ENCODE results near the gene GLRX2.

DNA sequence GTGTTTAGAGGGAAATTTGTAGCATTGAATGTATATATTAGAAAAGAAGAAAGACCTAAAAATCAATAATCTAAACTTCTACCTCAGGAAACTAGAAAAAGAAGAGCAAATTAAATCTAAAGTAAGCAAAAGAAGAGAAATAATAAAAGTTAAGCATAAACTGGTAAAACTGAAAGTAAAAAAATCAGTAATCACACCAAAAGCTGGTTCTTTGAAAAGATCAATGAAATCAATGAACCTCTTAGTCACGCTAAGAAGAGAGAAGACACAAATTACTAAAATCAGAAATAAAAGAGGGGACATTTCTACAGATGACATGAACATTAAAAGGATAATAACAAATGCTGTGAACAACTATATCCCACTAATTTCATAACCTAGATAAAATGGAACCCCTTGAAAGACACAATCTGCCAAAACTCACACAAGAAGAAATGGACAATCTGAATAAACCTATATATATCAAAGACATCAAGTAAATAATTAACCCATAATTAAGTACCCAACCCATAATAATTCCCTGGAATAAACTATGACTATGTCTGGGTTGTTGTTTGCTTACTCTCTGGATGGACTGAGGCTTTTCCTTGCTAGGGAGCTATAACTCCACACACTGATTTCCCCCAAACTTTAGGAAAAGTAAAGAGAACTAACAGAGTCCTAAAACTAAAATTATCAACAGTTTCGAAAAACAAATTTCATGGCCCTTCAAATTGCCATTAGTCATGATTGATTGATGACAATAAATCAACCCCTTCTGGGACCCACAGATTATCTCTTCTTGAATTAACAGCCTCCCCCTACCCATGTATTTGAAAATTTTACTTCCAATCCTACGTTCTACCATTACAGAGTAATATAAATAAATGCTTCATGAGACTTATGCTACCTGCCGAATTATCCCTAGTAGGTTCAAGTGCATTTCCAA lies 13.9 kb upstream of the GLRX2 start:
- TF ChIP-seq POLR2A (IDR thresholded peaks at IDR 0.05): no peak
- no peak for TF ChIP-seq CTCF (IDR thresholded peaks at IDR 0.05)

Data from heart left ventricle (tissue), 13 donors.